Heart left ventricle (tissue), 13 donors: ENCODE data around the gene SLC25A21.

ENCODE experiments used
- POLR2A ChIP-seq, 2 donors: fragments of 450-650 bp; IDR thresholded peaks; one replicate each; pipeline ENCODE4 v1.6.1; 2017; ENCODE audit warnings: antibody characterized with exemption in 2 of 2, mild to moderate bottlenecking in 2 of 2, moderate library complexity in 2 of 2
- TF ChIP-seq, protein P1 (sequence below), 12 donors: fragments of 200-600 bp; sonication (generic) in 4 of 12; IDR thresholded peaks; one replicate each; pipeline versions ENCODE4 v1.5.0 to v1.8.0; 2018 to 2022; ENCODE audit warnings: antibody characterized with exemption in 12 of 12, mild to moderate bottlenecking in 5 of 12
- donor health status: ischemic (EF 13 %, LVEDD 7.1; RV severe dilation, severe dysfunction).
- donor health status: DM: no; HTN: yes; CAD: no.
- donor health status: DM: no; HTN: no; CAD: no.
- donor health status: ischemic (EF 25% LVEDD 6.9; RV normal size, moderate dysfunction).
- donor health status: ischemic (EF 25% LVEDD 5.7; RV mildly dilated, moderate dysfunction).
- donor health status: ischemic (EF 35%, LVEDD 5.7; RV mildly dilated, moderate dysfunction).
- donor health status: nonischemic (EF 11% LVEDD 7.7; RV severe dilation, severe dysfunction).
- donor health status: DM: yes; HTN: yes; CAD: no.
- donor health status: PGD.
- donor health status: ischemic (EF 29% LVEDD 5.4; RV normal size, mild dysfunction).
- donor health status: nonischemic (EF 23%, LVEDD 6.1; RV moderate dilation, normal function).

- TF ChIP-seq, protein P1, sequence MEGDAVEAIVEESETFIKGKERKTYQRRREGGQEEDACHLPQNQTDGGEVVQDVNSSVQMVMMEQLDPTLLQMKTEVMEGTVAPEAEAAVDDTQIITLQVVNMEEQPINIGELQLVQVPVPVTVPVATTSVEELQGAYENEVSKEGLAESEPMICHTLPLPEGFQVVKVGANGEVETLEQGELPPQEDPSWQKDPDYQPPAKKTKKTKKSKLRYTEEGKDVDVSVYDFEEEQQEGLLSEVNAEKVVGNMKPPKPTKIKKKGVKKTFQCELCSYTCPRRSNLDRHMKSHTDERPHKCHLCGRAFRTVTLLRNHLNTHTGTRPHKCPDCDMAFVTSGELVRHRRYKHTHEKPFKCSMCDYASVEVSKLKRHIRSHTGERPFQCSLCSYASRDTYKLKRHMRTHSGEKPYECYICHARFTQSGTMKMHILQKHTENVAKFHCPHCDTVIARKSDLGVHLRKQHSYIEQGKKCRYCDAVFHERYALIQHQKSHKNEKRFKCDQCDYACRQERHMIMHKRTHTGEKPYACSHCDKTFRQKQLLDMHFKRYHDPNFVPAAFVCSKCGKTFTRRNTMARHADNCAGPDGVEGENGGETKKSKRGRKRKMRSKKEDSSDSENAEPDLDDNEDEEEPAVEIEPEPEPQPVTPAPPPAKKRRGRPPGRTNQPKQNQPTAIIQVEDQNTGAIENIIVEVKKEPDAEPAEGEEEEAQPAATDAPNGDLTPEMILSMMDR (IDR thresholded peaks at IDR 0.05) = no peak
- TF ChIP-seq POLR2A (IDR thresholded peaks at IDR 0.05) = no peak
These were observed 362.2 kb downstream of the SLC25A21 start for GRCh38 chr14:36810209-36810608.
